ENCODE measurements around the gene PPAN.

The PPAN gene, protein sequence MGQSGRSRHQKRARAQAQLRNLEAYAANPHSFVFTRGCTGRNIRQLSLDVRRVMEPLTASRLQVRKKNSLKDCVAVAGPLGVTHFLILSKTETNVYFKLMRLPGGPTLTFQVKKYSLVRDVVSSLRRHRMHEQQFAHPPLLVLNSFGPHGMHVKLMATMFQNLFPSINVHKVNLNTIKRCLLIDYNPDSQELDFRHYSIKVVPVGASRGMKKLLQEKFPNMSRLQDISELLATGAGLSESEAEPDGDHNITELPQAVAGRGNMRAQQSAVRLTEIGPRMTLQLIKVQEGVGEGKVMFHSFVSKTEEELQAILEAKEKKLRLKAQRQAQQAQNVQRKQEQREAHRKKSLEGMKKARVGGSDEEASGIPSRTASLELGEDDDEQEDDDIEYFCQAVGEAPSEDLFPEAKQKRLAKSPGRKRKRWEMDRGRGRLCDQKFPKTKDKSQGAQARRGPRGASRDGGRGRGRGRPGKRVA

DNA sequence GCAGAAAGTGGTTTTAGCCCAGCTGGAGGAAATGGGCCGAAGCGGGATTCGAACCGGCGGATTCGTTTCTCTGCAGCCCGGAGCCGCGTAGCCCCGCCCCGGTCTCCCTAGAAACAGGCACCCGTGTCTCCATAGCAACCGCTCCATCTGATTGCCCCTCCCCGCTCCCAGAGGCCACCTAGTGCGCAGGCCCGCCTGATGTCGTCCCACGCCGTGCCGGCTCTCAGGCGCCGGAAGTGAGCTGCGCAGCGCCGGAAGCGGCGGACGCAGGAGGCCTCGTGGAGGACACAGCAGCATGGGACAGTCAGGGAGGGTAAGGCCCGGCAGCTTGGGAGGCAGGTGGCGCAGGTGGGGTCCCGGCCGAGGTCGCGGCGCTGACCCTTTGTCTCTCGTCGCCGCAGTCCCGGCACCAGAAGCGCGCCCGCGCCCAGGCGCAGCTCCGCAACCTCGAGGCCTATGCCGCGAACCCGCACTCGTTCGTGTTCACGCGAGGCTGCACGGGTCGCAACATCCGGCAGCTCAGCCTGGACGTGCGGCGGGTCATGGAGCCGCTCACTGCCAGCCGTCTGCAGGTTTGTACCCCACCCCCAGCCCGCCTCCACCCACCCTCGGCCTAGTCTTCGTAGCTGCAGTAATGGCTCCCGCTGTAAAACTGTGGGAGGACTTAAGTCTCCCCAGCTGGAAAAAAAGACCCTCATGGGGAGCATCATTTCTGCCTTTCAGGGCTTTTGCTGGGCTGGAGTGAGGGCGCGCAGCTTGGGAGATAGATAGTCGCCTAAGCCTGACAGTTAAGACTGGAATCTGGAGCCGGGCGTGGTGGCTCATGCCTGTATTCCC lies at the start of gene PPAN:
PPAN (plus strand) TSS at position 263 of the 837 bp plus-strand sequence; CDS start at position 296, 33 bp downstream.
- H3K4me3 ChIP-seq (ENCODE audit: low read length), result peak within 1 kb of the TSS; percentile 56
- no peaks in the 10 kb centered on the region for H3K9me3 ChIP-seq (ENCODE audit: control insufficient read depth, insufficient read depth, low read length)
- H3K27ac ChIP-seq (ENCODE audit: low read length), result no peak within 1 kb of the TSS
- H3K36me3 ChIP-seq (ENCODE audit: control insufficient read depth, insufficient read depth, low read length), result peaks cover 30% of the 10 kb centered on the region
- no CpG with 5 or more reads among the region's 71 CpGs for WGBS (ENCODE audit: insufficient coverage, insufficient read length)
- peak; percentile 93 for DNase-seq (ENCODE audit: low read depth, low spot score)
- H3K27me3 ChIP-seq (ENCODE audit: control insufficient read depth, insufficient read depth, low read length), result no peaks in the 10 kb centered on the region
- H3K4me1 ChIP-seq (ENCODE audit: control insufficient read depth, insufficient read depth, low read length), result no peaks in the 10 kb centered on the region

DNA sequence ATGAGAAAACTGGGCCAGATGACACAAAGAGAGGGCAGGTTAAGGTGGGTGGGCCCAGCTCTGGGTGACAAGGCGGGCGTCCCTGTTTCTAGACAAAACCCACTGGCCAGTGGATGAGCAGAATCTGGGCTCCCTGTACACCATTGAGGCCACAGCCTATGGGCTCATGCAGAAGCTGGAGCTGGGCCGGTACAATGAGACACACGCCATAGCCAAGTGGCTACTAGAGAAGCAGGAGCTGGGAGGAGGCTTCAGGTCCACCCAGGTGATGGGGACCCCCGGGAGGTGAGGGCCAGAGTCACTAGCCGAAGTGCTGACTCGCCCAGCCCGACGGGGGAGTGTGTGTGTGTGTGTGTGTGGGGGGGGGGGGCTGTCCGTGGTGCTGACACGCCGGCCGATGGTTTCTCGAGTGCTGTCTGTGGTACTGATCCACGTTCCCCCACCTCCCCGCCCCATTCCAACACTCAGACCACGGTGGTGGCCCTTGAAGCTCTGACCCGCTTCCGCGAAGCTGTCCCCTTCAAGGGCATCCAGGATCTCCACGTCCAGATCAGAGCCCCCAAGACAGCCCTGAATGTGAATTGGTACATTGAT lies 44.3 kb upstream of the PPAN start:
- WGBS (ENCODE audit: insufficient coverage, insufficient read length), result no CpG with 5 or more reads among the region's 21 CpGs
- H3K4me1 ChIP-seq (ENCODE audit: control insufficient read depth, insufficient read depth, low read length), result no peaks in the 10 kb centered on the region; the same call in 1 of the 2 replicates
- H3K9me3 ChIP-seq (ENCODE audit: control insufficient read depth, insufficient read depth, low read length), result no peaks in the 10 kb centered on the region
- H3K27ac ChIP-seq (ENCODE audit: low read length), result no peak overlapping the region
- no peak for DNase-seq (ENCODE audit: low read depth, low spot score)
- no peaks in the 10 kb centered on the region for H3K27me3 ChIP-seq (ENCODE audit: control insufficient read depth, insufficient read depth, low read length)
- H3K36me3 ChIP-seq (ENCODE audit: control insufficient read depth, insufficient read depth, low read length), result no peaks in the 10 kb centered on the region
- no peak overlapping the region for H3K4me3 ChIP-seq (ENCODE audit: low read length)

DNA sequence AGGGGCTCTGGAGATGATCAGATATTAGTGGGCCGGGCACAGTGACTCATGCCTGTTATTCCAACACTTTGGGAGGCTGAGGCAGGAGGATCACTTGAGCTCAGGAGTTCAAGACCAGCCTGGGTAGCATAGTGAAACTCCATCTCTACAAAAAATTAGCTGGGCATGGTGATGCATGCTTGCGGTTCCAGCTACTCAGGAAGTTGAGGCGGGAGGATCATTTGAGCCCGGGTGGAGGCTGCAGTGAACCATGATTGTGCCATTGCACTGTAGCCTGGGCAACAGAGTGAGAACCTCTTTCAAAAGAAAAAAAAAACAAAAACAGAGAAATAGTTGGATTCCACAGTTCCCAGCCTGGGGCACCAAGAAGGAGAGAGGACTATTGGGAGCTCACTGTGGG lies 38.0 kb upstream of the PPAN start:
- no CpG with 5 or more reads among the region's 4 CpGs for WGBS (ENCODE audit: insufficient coverage, insufficient read length)
- no peak for DNase-seq (ENCODE audit: low read depth, low spot score)

DNA sequence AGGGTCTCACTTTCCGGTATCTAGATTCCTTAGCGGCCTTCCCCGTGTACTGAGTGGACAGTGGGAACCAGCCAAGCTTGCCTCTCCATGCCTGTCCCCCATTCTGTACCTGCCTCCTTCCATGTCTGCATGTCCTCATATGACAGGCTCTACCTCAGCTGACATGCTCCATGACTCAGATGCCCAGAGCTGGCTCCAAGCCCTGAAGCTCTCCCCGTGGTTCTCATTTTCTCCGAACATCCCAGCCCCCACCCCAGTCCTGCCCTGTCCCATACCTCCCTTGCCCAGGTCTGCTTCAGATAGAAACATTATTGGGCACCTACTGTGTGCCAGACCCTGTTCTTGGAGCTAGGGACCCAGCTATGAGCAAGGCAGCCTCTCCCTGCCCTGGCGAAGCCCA lies 37.1 kb upstream of the PPAN start:
- no CpG with 5 or more reads among the region's 6 CpGs for WGBS (ENCODE audit: insufficient coverage, insufficient read length)
- H3K27ac ChIP-seq (ENCODE audit: low read length), result no peak overlapping the region
- no peak for DNase-seq (ENCODE audit: low read depth, low spot score)

More for the DNA sequence above, 38.0 kb upstream of the PPAN start:
- Histone ChIP-seq H3K4me3 (ENCODE audit: low read length) (no peak overlapping the region), H3K27ac (ENCODE audit: low read length) (no peak overlapping the region), H3K4me1 (ENCODE audit: control insufficient read depth, insufficient read depth, low read length) (peaks cover 4% of the 10 kb centered on the region), H3K36me3 (ENCODE audit: control insufficient read depth, insufficient read depth, low read length) (no peaks in the 10 kb centered on the region), H3K9me3 (ENCODE audit: control insufficient read depth, insufficient read depth, low read length) (no peaks in the 10 kb centered on the region), H3K27me3 (ENCODE audit: control insufficient read depth, insufficient read depth, low read length) (no peaks in the 10 kb centered on the region)

DNA sequence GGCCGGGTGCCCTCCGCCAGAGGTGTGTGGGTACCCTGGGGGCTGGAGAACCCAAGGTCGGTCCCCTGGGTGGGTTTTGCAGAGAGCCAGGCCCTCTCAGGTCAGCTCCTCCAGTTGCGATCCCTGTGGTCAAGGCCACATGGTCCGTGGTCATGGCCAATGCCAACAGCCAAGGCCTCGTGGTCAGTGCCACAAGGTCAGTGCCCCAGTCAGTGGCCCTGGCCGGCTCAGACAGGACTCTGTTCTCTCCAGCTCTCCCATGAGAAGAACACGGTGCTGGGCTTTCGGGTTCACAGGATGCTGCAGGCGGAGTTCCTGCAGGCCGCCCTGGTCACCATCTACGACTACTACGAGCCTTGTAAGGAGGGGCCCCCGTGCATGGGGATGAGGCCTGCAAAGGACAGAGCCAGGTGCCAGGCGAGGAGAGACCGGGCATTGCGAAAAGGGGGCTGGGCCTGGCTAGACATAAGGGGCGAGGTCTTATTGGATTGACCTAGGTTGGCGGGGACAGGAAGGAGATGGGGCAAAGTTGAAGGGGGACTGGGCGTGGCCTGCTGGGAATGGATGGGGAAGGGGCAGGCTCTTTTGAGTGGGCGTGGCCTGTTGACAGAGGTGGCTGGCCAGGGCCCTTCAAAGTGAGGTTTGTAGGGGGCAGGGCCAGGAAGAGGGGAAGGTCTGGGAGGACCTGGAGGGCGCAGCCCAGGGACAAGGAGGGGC lies 35.3 kb upstream of the PPAN start:
- H3K27ac ChIP-seq (ENCODE audit: low read length), result no peak overlapping the region
- H3K9me3 ChIP-seq (ENCODE audit: control insufficient read depth, insufficient read depth, low read length), result no peaks in the 10 kb centered on the region
- H3K4me3 ChIP-seq (ENCODE audit: low read length), result no peak overlapping the region
- DNase-seq (ENCODE audit: low read depth, low spot score), result no peak
- no peaks in the 10 kb centered on the region for H3K36me3 ChIP-seq (ENCODE audit: control insufficient read depth, insufficient read depth, low read length)
- H3K27me3 ChIP-seq (ENCODE audit: control insufficient read depth, insufficient read depth, low read length), result no peaks in the 10 kb centered on the region
- no CpG with 5 or more reads among the region's 22 CpGs for WGBS (ENCODE audit: insufficient coverage, insufficient read length)
- H3K4me1 ChIP-seq (ENCODE audit: control insufficient read depth, insufficient read depth, low read length), result peaks cover 4% of the 10 kb centered on the region

More for the DNA sequence above, 37.1 kb upstream of the PPAN start:
- Histone ChIP-seq H3K36me3 (ENCODE audit: control insufficient read depth, insufficient read depth, low read length) (no peaks in the 10 kb centered on the region), H3K27me3 (ENCODE audit: control insufficient read depth, insufficient read depth, low read length) (no peaks in the 10 kb centered on the region), H3K4me3 (ENCODE audit: low read length) (no peak overlapping the region), H3K9me3 (ENCODE audit: control insufficient read depth, insufficient read depth, low read length) (no peaks in the 10 kb centered on the region), H3K4me1 (ENCODE audit: control insufficient read depth, insufficient read depth, low read length) (peaks cover 4% of the 10 kb centered on the region)

DNA sequence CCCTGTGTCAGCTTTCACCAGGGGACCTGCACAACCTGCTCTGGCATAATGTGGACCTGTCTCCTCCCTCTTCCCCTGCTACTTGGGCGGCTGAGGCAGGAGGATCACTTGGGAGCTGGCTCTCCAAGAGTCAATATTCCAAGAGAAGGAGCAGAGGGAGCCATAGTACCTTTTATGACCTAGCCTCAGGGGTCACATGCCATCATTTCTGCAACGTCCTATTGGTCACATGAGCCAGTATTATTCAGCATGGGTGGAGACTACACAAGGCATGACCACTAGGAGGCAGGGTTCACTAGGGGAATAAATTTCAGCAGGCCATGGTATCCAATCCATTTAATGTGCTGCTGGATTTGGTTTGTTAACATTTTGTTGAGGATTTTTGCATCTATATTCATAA lies 32.0 kb upstream of the PPAN start:
- Histone ChIP-seq H3K27me3 (ENCODE audit: control insufficient read depth, insufficient read depth, low read length) (no peaks in the 10 kb centered on the region), H3K4me3 (ENCODE audit: low read length) (no peak overlapping the region), H3K27ac (ENCODE audit: low read length) (no peak overlapping the region), H3K4me1 (ENCODE audit: control insufficient read depth, insufficient read depth, low read length) (no peaks in the 10 kb centered on the region), H3K9me3 (ENCODE audit: control insufficient read depth, insufficient read depth, low read length) (no peaks in the 10 kb centered on the region), H3K36me3 (ENCODE audit: control insufficient read depth, insufficient read depth, low read length) (no peaks in the 10 kb centered on the region)
- DNase-seq (ENCODE audit: low read depth, low spot score), result no peak
- WGBS (ENCODE audit: insufficient coverage, insufficient read length), result no CpG with 5 or more reads among the region's 2 CpGs

DNA sequence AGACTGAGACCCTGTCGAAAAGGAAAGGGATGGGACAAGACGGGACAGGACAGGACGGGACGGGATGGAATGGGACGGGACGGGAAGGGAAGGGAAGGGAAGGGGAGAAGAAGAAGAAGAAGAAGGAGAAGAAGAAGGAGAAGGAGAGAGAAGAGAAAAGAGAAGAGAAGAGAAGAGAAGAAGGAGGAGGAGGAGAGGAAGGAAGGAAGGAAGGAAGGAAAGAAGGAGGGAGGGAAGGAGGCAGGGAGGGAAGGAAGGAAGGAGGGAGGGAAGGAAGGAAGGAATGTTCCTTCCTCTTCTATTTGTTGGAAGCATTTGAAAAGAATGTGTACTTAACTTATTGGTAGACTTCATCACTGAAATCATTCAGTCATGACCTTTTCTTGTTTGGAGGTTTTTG lies 29.6 kb upstream of the PPAN start:
- H3K4me1 ChIP-seq (ENCODE audit: control insufficient read depth, insufficient read depth, low read length), result no peaks in the 10 kb centered on the region
- no peak for DNase-seq (ENCODE audit: low read depth, low spot score)
- no peaks in the 10 kb centered on the region for H3K27me3 ChIP-seq (ENCODE audit: control insufficient read depth, insufficient read depth, low read length)
- H3K4me3 ChIP-seq (ENCODE audit: low read length), result no peak overlapping the region
- no peak overlapping the region for H3K27ac ChIP-seq (ENCODE audit: low read length)
- no peaks in the 10 kb centered on the region for H3K9me3 ChIP-seq (ENCODE audit: control insufficient read depth, insufficient read depth, low read length)
- WGBS (ENCODE audit: insufficient coverage, insufficient read length), result 100% methylated on average over 5 of the region's 6 CpGs
- H3K36me3 ChIP-seq (ENCODE audit: control insufficient read depth, insufficient read depth, low read length), result no peaks in the 10 kb centered on the region

DNA sequence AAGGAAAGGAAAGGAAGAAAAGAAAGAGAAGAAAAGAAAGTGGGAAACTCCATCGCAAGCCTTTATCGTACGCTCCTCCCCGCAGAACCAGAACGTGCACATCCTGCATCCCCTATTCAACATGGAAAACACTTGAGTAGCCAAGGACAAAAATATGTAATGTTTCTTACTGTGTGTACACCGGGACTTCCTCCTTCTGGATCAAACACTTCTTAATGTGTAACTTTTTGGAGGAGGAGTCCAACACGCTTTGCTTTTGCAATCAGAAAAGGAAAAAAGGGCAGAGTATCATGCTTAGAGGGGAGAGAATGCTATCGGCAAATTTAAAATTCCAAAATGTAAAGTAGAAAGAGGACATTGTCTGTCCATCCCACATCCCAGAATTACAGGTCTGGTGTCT lies 27.8 kb upstream of the PPAN start:
- H3K36me3 ChIP-seq (ENCODE audit: control insufficient read depth, insufficient read depth, low read length), result no peaks in the 10 kb centered on the region
- no peaks in the 10 kb centered on the region for H3K27me3 ChIP-seq (ENCODE audit: control insufficient read depth, insufficient read depth, low read length)
- no peak overlapping the region for H3K27ac ChIP-seq (ENCODE audit: low read length)
- H3K4me1 ChIP-seq (ENCODE audit: control insufficient read depth, insufficient read depth, low read length), result no peaks in the 10 kb centered on the region
- DNase-seq (ENCODE audit: low read depth, low spot score), result no peak
- no peaks in the 10 kb centered on the region for H3K9me3 ChIP-seq (ENCODE audit: control insufficient read depth, insufficient read depth, low read length)
- WGBS (ENCODE audit: insufficient coverage, insufficient read length), result no CpG with 5 or more reads among the region's 8 CpGs
- H3K4me3 ChIP-seq (ENCODE audit: low read length), result no peak overlapping the region

DNA sequence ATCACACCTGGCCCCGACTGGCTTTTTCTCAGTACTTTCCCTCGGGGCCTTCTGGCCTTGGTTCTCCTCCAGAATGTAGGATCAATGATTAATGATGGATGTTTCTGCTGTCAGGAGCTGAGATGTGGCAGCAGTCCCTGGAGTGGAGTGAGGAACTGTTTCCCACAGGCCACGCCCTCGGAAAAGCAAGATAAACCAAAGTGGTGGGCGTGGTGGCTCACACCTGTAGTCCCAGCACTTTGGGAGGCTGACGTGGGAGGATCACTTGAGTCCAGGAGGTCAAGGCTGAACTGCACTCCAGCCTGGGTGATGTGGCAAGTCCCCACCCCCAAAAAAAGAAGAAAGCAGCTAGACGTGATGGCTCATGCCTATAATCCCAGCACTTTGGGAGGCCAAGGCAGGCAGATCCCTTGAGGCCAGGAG lies 27.1 kb upstream of the PPAN start:
- H3K36me3 ChIP-seq (ENCODE audit: control insufficient read depth, insufficient read depth, low read length), result no peaks in the 10 kb centered on the region
- no peaks in the 10 kb centered on the region for H3K4me1 ChIP-seq (ENCODE audit: control insufficient read depth, insufficient read depth, low read length)
- H3K4me3 ChIP-seq (ENCODE audit: low read length), result no peak overlapping the region
- H3K27ac ChIP-seq (ENCODE audit: low read length), result no peak overlapping the region
- no peaks in the 10 kb centered on the region for H3K27me3 ChIP-seq (ENCODE audit: control insufficient read depth, insufficient read depth, low read length)
- H3K9me3 ChIP-seq (ENCODE audit: control insufficient read depth, insufficient read depth, low read length), result no peaks in the 10 kb centered on the region
- no peak for DNase-seq (ENCODE audit: low read depth, low spot score)
- no CpG with 5 or more reads among the region's 7 CpGs for WGBS (ENCODE audit: insufficient coverage, insufficient read length)

DNA sequence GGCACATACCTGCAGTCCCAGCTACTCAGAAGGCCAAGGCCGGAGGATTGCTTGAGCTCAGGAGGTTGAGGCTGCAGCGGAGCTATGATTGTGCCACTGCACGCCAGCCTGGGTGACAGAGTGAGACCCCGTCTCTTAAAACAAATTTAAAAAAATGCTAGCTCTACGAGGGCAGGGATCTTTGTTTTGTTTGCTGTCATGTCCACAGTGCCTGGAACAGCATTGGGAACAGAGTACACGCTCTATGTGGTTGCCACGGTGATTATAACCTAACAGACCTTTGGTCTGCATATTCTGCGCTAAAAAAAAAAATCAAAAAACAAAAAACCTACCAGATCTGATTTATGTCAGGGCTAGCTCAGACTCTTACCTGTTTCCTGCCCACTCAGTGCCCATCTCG lies 22.3 kb upstream of the PPAN start:
- no CpG with 5 or more reads among the region's 9 CpGs for WGBS (ENCODE audit: insufficient coverage, insufficient read length)
- Histone ChIP-seq H3K27me3 (ENCODE audit: control insufficient read depth, insufficient read depth, low read length) (no peaks in the 10 kb centered on the region), H3K9me3 (ENCODE audit: control insufficient read depth, insufficient read depth, low read length) (no peaks in the 10 kb centered on the region), H3K4me1 (ENCODE audit: control insufficient read depth, insufficient read depth, low read length) (no peaks in the 10 kb centered on the region), H3K27ac (ENCODE audit: low read length) (no peak overlapping the region), H3K4me3 (ENCODE audit: low read length) (no peak overlapping the region), H3K36me3 (ENCODE audit: control insufficient read depth, insufficient read depth, low read length) (no peaks in the 10 kb centered on the region)
- no peak for DNase-seq (ENCODE audit: low read depth, low spot score)

Measured in iPS DF 6.9 (cell line).